CD4-positive, CD25-positive, alpha-beta regulatory T cell (primary cell): ENCODE results near the gene RDM1. TPM values are rescaled to one million over a fixed set of nuclear protein-coding genes. Genes with fewer than 3 reads are reported as not detected.
A peak's percentile ranks its signal among the peaks of the same experiment; 100 is the strongest.

Experiments used
- ATAC-seq, 2 donors: fragments of 150-1000 bp; cut with Tn5 transposase; one replicate each; pipeline ENCODE4 v1.10.0; 2021; ENCODE audit warnings: low read depth in 2 of 2, moderate number of reproducible peaks in 2 of 2, moderate library complexity in 1 of 2
- DNase-seq, 3 donors: peaks; one replicate each; pipeline versions ENCODE4 v3.0.0 to v3.0.0-alpha.2; 2012 to 2022; ENCODE audit warnings: mixed read lengths in 1 of 3
- H3K27ac ChIP-seq: one replicate; pipeline ENCODE4 v1.7.0; 2013; ENCODE audit warnings: mild to moderate bottlenecking, low read length; ENCODE audit not compliant: insufficient read depth, poor library complexity, severe bottlenecking
- H3K27me3 ChIP-seq: one replicate; pipeline ENCODE4 v1.7.0; 2013; ENCODE audit warnings: low read length; ENCODE audit not compliant: control insufficient read depth, insufficient read depth
- H3K36me3 ChIP-seq: one replicate; pipeline ENCODE4 v1.7.0; 2013; ENCODE audit warnings: mild to moderate bottlenecking, low read length, moderate library complexity; ENCODE audit not compliant: control insufficient read depth, insufficient read depth
- H3K4me1 ChIP-seq: 2 replicates; pipeline ENCODE4 v1.7.0; 2013; ENCODE audit warnings: mild to moderate bottlenecking, low read length; ENCODE audit not compliant: insufficient read depth, control insufficient read depth, poor library complexity, severe bottlenecking
- H3K4me3 ChIP-seq: one replicate; pipeline ENCODE4 v1.7.0; 2013; ENCODE audit warnings: low read depth, mild to moderate bottlenecking, low read length, moderate library complexity
- H3K9me3 ChIP-seq, 2 experiments: 1 replicate in 1 of 2; 2 replicates in 1 of 2; pipeline ENCODE4 v1.7.0; 2013; ENCODE audit warnings: low read length in 2 of 2, mild to moderate bottlenecking in 1 of 2, moderate library complexity in 1 of 2; ENCODE audit not compliant: control insufficient read depth in 2 of 2
- H3K27ac Mint-ChIP-seq, 3 donors: one replicate each; pipeline ENCODE4 v1.8.0; 2020 to 2022; ENCODE audit warnings: mild to moderate bottlenecking in 3 of 3, mixed read lengths in 3 of 3, moderate library complexity in 2 of 3
- H3K27me3 Mint-ChIP-seq: one replicate; pipeline ENCODE4 v1.8.0; 2022; ENCODE audit warnings: mild to moderate bottlenecking, mixed read lengths
- H3K36me3 Mint-ChIP-seq: one replicate; pipeline ENCODE4 v1.8.0; 2020; ENCODE audit warnings: mixed read lengths
- H3K4me1 Mint-ChIP-seq, 4 donors: one replicate each; pipeline ENCODE4 v1.8.0; 2020 to 2022; ENCODE audit warnings: mixed read lengths in 4 of 4, mild to moderate bottlenecking in 1 of 4
- H3K4me3 Mint-ChIP-seq, 4 donors: one replicate each; pipeline ENCODE4 v1.8.0; 2020 to 2022; ENCODE audit warnings: mild to moderate bottlenecking in 4 of 4, mixed read lengths in 4 of 4, moderate library complexity in 3 of 4
- H3K9me3 Mint-ChIP-seq, 7 donors: one replicate each; pipeline ENCODE4 v1.8.0; 2020 to 2022; ENCODE audit warnings: mixed read lengths in 7 of 7, mild to moderate bottlenecking in 3 of 7, moderate library complexity in 2 of 7
- polyA plus RNA-seq, 4 donors: library from polyadenylated mRNA; unstranded; fragments of 300-500 nt; fragmentation: Illumina TruSeq; gene quantifications; one replicate each; pipeline ENCODE4 v1.2.3, GENCODE V29; 2021
- total RNA-seq: library from RNA; stranded (reverse); gene quantifications from one replicate; pipeline ENCODE4 v1.2.3, GENCODE V29; 2022

The RDM1 gene
- total and polyA plus RNA-seq, 5 donors from 2014 or later = 0.38 to 0.81 TPM; not detected in 3

- Histone ChIP-seq H3K27ac (no peak overlapping the region), H3K4me1 (no peaks in the 10 kb centered on the region), H3K4me3 (no peak overlapping the region), H3K9me3 (no peaks in the 10 kb centered on the region), H3K27me3 (no peaks in the 10 kb centered on the region), H3K36me3 (no peaks in the 10 kb centered on the region)
- DNase-seq = no peak
- Mint-ChIP-seq H3K9me3 (no peaks in the 10 kb centered on the region), H3K27me3 (no peaks in the 10 kb centered on the region), H3K36me3 (no peaks in the 10 kb centered on the region), H3K4me3 (no peak overlapping the region), H3K27ac (no peak overlapping the region), H3K4me1 (peaks cover 0 to 11% (median 5%) of the 10 kb centered on the region in 4 donors)
- ATAC-seq = no peak
These were observed 41.3 kb downstream of the RDM1 start for GRCh38 chr17:35889241-35889640.

- ATAC-seq = peak; percentile 64 to 82
These were observed 50.6 kb downstream of the RDM1 start, which contains the start of gene CCL5 for GRCh38 chr17:35879773-35880654. TSS of gene CCL5 (minus strand) at chr17:35880360.

GRCh38 chr17:35878361-35878760 is 52.2 kb downstream of the RDM1 start:
- H3K27me3 Mint-ChIP-seq = no peaks in the 10 kb centered on the region
- H3K4me1 ChIP-seq = peaks cover 4% of the 10 kb centered on the region
- peaks cover 5 to 23% (median 13%) of the 10 kb centered on the region in 4 donors for H3K4me1 Mint-ChIP-seq
- H3K36me3 ChIP-seq = no peaks in the 10 kb centered on the region
- H3K4me3 Mint-ChIP-seq = no peak overlapping the region
- ATAC-seq (no peak), DNase-seq (no peak)
- no peaks in the 10 kb centered on the region for H3K36me3 Mint-ChIP-seq
- H3K4me3 ChIP-seq = no peak overlapping the region
- H3K27ac ChIP-seq = no peak overlapping the region
- H3K9me3 Mint-ChIP-seq = peaks cover 0 to 2% (median 0%) of the 10 kb centered on the region in 7 donors
- H3K9me3 ChIP-seq = no peaks in the 10 kb centered on the region
- H3K27me3 ChIP-seq = no peaks in the 10 kb centered on the region
- no peak overlapping the region for H3K27ac Mint-ChIP-seq

More at GRCh38 chr17:35879773-35880654, 50.6 kb downstream of the RDM1 start, which contains the start of gene CCL5:
- Mint-ChIP-seq H3K27ac (peak within 1 kb of the TSS; percentile 9 to 53 (median 15)), H3K4me3 (peak within 1 kb of the TSS; percentile 44 to 82 (median 72)), H3K27me3 (no peaks in the 10 kb centered on the region), H3K4me1 (peaks cover 5 to 23% (median 13%) of the 10 kb centered on the region in 4 donors), H3K9me3 (peaks cover 0 to 2% (median 0%) of the 10 kb centered on the region in 7 donors), H3K36me3 (no peaks in the 10 kb centered on the region)
- H3K9me3 ChIP-seq = no peaks in the 10 kb centered on the region
- peaks cover 4% of the 10 kb centered on the region for H3K4me1 ChIP-seq
- no peaks in the 10 kb centered on the region for H3K27me3 ChIP-seq
- DNase-seq = peak in 1 of 3 donors; percentile 82
- peak within 1 kb of the TSS; percentile 75 for H3K4me3 ChIP-seq
- no peaks in the 10 kb centered on the region for H3K36me3 ChIP-seq
- no peak within 1 kb of the TSS for H3K27ac ChIP-seq

GRCh38 chr17:35877345-35878029 is 53.1 kb downstream of the RDM1 start:
- no peak overlapping the region for H3K27ac Mint-ChIP-seq
- H3K4me3 ChIP-seq = no peak overlapping the region
- peaks cover 5 to 23% (median 13%) of the 10 kb centered on the region in 4 donors for H3K4me1 Mint-ChIP-seq
- no peaks in the 10 kb centered on the region for H3K36me3 Mint-ChIP-seq
- H3K36me3 ChIP-seq = no peaks in the 10 kb centered on the region
- no peaks in the 10 kb centered on the region for H3K9me3 ChIP-seq
- H3K4me1 ChIP-seq = peaks cover 4% of the 10 kb centered on the region
- H3K4me3 Mint-ChIP-seq = no peak overlapping the region
- H3K27me3 Mint-ChIP-seq = no peaks in the 10 kb centered on the region
- ATAC-seq = no peak
- H3K27ac ChIP-seq = no peak overlapping the region
- H3K27me3 ChIP-seq = no peaks in the 10 kb centered on the region
- peaks cover 0 to 2% (median 0%) of the 10 kb centered on the region in 7 donors for H3K9me3 Mint-ChIP-seq
- DNase-seq = no peak

GRCh38 chr17:35876534-35876933 is 54.0 kb downstream of the RDM1 start:
- H3K36me3 Mint-ChIP-seq = no peaks in the 10 kb centered on the region
- no peaks in the 10 kb centered on the region for H3K27me3 Mint-ChIP-seq
- no peaks in the 10 kb centered on the region for H3K36me3 ChIP-seq
- peaks cover 5 to 23% (median 16%) of the 10 kb centered on the region in 4 donors for H3K4me1 Mint-ChIP-seq
- ATAC-seq = no peak
- no peak overlapping the region for H3K4me3 ChIP-seq
- H3K27ac ChIP-seq = no peak overlapping the region
- H3K9me3 Mint-ChIP-seq = peaks cover 0 to 2% (median 0%) of the 10 kb centered on the region in 7 donors
- peak overlapping the region in 1 of 3 donors; percentile 38 for H3K27ac Mint-ChIP-seq
- no peak for DNase-seq
- peaks cover 4% of the 10 kb centered on the region for H3K4me1 ChIP-seq
- H3K4me3 Mint-ChIP-seq = no peak overlapping the region
- no peaks in the 10 kb centered on the region for H3K27me3 ChIP-seq
- H3K9me3 ChIP-seq = no peaks in the 10 kb centered on the region

- H3K4me1 ChIP-seq = peaks cover 4% of the 10 kb centered on the region
- H3K4me3 Mint-ChIP-seq = peak overlapping the region in 1 of 4 donors; percentile 2
- H3K27ac ChIP-seq = no peak overlapping the region
These were observed 54.8 kb downstream of the RDM1 start for GRCh38 chr17:35875800-35876139.

GRCh38 chr17:35875072-35875799 is 55.3 kb downstream of the RDM1 start:
- Histone ChIP-seq H3K9me3 (no peaks in the 10 kb centered on the region), H3K4me3 (no peak overlapping the region), H3K27me3 (no peaks in the 10 kb centered on the region), H3K27ac (no peak overlapping the region), H3K36me3 (no peaks in the 10 kb centered on the region), H3K4me1 (peaks cover 4% of the 10 kb centered on the region)
- H3K4me1 Mint-ChIP-seq = peaks cover 1 to 24% (median 12%) of the 10 kb centered on the region in 4 donors
- no peaks in the 10 kb centered on the region for H3K27me3 Mint-ChIP-seq
- no peaks in the 10 kb centered on the region for H3K36me3 Mint-ChIP-seq
- ATAC-seq (no peak), DNase-seq (peak in 1 of 3 donors; percentile 43)
- H3K4me3 Mint-ChIP-seq = peak overlapping the region in 1 of 4 donors; percentile 2
- H3K27ac Mint-ChIP-seq = peak overlapping the region in 1 of 3 donors; percentile 67
- peaks cover 0 to 2% (median 0%) of the 10 kb centered on the region in 7 donors for H3K9me3 Mint-ChIP-seq

More at GRCh38 chr17:35875800-35876139, 54.8 kb downstream of the RDM1 start:
- peak overlapping the region in 1 of 3 donors; percentile 67 for H3K27ac Mint-ChIP-seq
- no peaks in the 10 kb centered on the region for H3K36me3 ChIP-seq
- H3K36me3 Mint-ChIP-seq = no peaks in the 10 kb centered on the region
- ATAC-seq (no peak), DNase-seq (no peak)
- no peaks in the 10 kb centered on the region for H3K27me3 ChIP-seq
- H3K4me1 Mint-ChIP-seq = peaks cover 5 to 27% (median 14%) of the 10 kb centered on the region in 4 donors
- H3K4me3 ChIP-seq = no peak overlapping the region
- no peaks in the 10 kb centered on the region for H3K9me3 ChIP-seq
- H3K27me3 Mint-ChIP-seq = no peaks in the 10 kb centered on the region
- peaks cover 0 to 2% (median 0%) of the 10 kb centered on the region in 7 donors for H3K9me3 Mint-ChIP-seq
